Chondrocyte (in vitro differentiated cells): ENCODE measurements around the gene BCKDHA. TPM values are rescaled to one million over a fixed set of nuclear protein-coding genes. Genes with fewer than 3 reads are reported as not detected.

Source experiments
- DNase-seq: peaks from one replicate; pipeline ENCODE4 v3.0.0; 2021; ENCODE audit warnings: mixed read lengths, low spot score
- H3K27ac Mint-ChIP-seq: one replicate; pipeline ENCODE4 v1.8.0; 2021; ENCODE audit warnings: mild to moderate bottlenecking, moderate library complexity, mixed read lengths; ENCODE audit not compliant: unreplicated experiment
- H3K27me3 Mint-ChIP-seq: 2 replicates; pipeline ENCODE4 v1.8.0; 2021; ENCODE audit warnings: low read depth, mixed read lengths
- H3K36me3 Mint-ChIP-seq: 2 replicates; pipeline ENCODE4 v1.8.0; 2021; ENCODE audit warnings: low read depth, mixed read lengths
- H3K4me1 Mint-ChIP-seq: 2 replicates; pipeline ENCODE4 v1.8.0; 2021; ENCODE audit warnings: low read depth, mild to moderate bottlenecking, mixed read lengths
- H3K4me3 Mint-ChIP-seq: one replicate; pipeline ENCODE4 v1.8.0; 2021; ENCODE audit warnings: mild to moderate bottlenecking, moderate library complexity, mixed read lengths; ENCODE audit not compliant: unreplicated experiment
- H3K9me3 Mint-ChIP-seq: 2 replicates; pipeline ENCODE4 v1.8.0; 2021; ENCODE audit warnings: low read depth, mixed read lengths
- CTCF ChIP-seq: fragments of 200-600 bp; sonication (generic); IDR thresholded peaks from 2 replicates; pipeline ENCODE4 v1.5.0; 2021; ENCODE audit warnings: antibody characterized with exemption, mild to moderate bottlenecking, moderate library complexity
- total RNA-seq: library from RNA; stranded (reverse); gene quantifications from 3 replicates; pipeline ENCODE4 v1.2.1, GENCODE V29; 2021

Gene BCKDHA
- total RNA-seq, 1 donor from 2014 or later = 14.0 TPM

GRCh38 chr19:41401483-41401882, 3.9 kb downstream of the BCKDHA start:
- Mint-ChIP-seq H3K27me3 (no peaks in the 10 kb centered on the region), H3K9me3 (no peaks in the 10 kb centered on the region), H3K4me1 (peaks cover 25% of the 10 kb centered on the region), H3K27ac (no peak overlapping the region), H3K36me3 (no peaks in the 10 kb centered on the region), H3K4me3 (no peak overlapping the region)
- no peak for TF ChIP-seq CTCF
- DNase-seq = no peak

- TF ChIP-seq CTCF = no peak
- H3K4me3 Mint-ChIP-seq = no peak overlapping the region
- peaks cover 21% of the 10 kb centered on the region for H3K4me1 Mint-ChIP-seq
- no peaks in the 10 kb centered on the region for H3K9me3 Mint-ChIP-seq
- H3K27ac Mint-ChIP-seq = no peak overlapping the region
- no peaks in the 10 kb centered on the region for H3K36me3 Mint-ChIP-seq
- H3K27me3 Mint-ChIP-seq = no peaks in the 10 kb centered on the region
- DNase-seq = no peak
These were observed 4.4 kb downstream of the BCKDHA start for GRCh38 chr19:41402010-41402409.

GRCh38 chr19:41403181-41403970, 5.8 kb downstream of the BCKDHA start:
- Mint-ChIP-seq H3K36me3 (no peaks in the 10 kb centered on the region), H3K9me3 (no peaks in the 10 kb centered on the region), H3K4me3 (no peak overlapping the region), H3K27me3 (no peaks in the 10 kb centered on the region), H3K4me1 (peaks cover 15% of the 10 kb centered on the region), H3K27ac (no peak overlapping the region)
- DNase-seq = no peak
- no peak for TF ChIP-seq CTCF

- Mint-ChIP-seq H3K4me1 (peaks cover 10% of the 10 kb centered on the region), H3K27ac (no peak overlapping the region), H3K4me3 (no peak overlapping the region), H3K36me3 (no peaks in the 10 kb centered on the region), H3K9me3 (no peaks in the 10 kb centered on the region), H3K27me3 (no peaks in the 10 kb centered on the region)
- no peak for DNase-seq
- TF ChIP-seq CTCF = no peak
These were observed 8.2 kb downstream of the BCKDHA start for GRCh38 chr19:41405776-41406175.

GRCh38 chr19:41407271-41407670, 9.7 kb downstream of the BCKDHA start:
- no peak for DNase-seq
- Mint-ChIP-seq H3K4me1 (peaks cover 10% of the 10 kb centered on the region), H3K4me3 (no peak overlapping the region)

More at GRCh38 chr19:41407271-41407670, 9.7 kb downstream of the BCKDHA start:
- H3K9me3 Mint-ChIP-seq = no peaks in the 10 kb centered on the region
- no peak for TF ChIP-seq CTCF
- no peak overlapping the region for H3K27ac Mint-ChIP-seq
- H3K27me3 Mint-ChIP-seq = no peaks in the 10 kb centered on the region
- H3K36me3 Mint-ChIP-seq = peaks cover 3% of the 10 kb centered on the region
